IMR-90 (cell line): ENCODE measurements around the gene GPATCH2L.

Experiments used
- CEBPB ChIP-seq: IDR thresholded peaks from 2 replicates; pipeline ENCODE4 v1.6.1; 2012; ENCODE audit warnings: low read depth, low read length, improper control_type of control experiment
- CHD1 ChIP-seq: IDR thresholded peaks from 2 replicates; pipeline ENCODE4 v1.6.1; 2012; ENCODE audit warnings: low read depth, low read length, improper control_type of control experiment
- FOS ChIP-seq: fragments of 150-350 bp; IDR thresholded peaks from 2 replicates; pipeline ENCODE4 v1.6.1; 2016; ENCODE audit warnings: low read depth, low read length
- MAFK ChIP-seq: IDR thresholded peaks from 2 replicates; pipeline ENCODE4 v1.6.1; 2012; ENCODE audit warnings: low read depth, low read length, improper control_type of control experiment
- MAZ ChIP-seq: IDR thresholded peaks from 2 replicates; pipeline ENCODE4 v1.6.1; 2012; ENCODE audit warnings: low read depth, mild to moderate bottlenecking, low read length, improper control_type of control experiment, moderate library complexity, borderline replicate concordance
- MXI1 ChIP-seq: IDR thresholded peaks from 2 replicates; pipeline ENCODE4 v1.6.1; 2012; ENCODE audit warnings: low read depth, mild to moderate bottlenecking, low read length, moderate library complexity, borderline replicate concordance
- NFE2L2 ChIP-seq: fragments of 150-350 bp; IDR thresholded peaks from 2 replicates; pipeline ENCODE4 v1.6.1; 2016; ENCODE audit warnings: low read depth, mild to moderate bottlenecking, low read length
- POLR2A ChIP-seq: IDR thresholded peaks from 2 replicates; pipeline ENCODE4 v1.6.1; 2012; ENCODE audit warnings: mild to moderate bottlenecking, low read depth, low read length
- RAD21 ChIP-seq: IDR thresholded peaks from 2 replicates; pipeline ENCODE4 v1.6.1; 2012; ENCODE audit warnings: low read length, improper control_type of control experiment
- RCOR1 ChIP-seq: IDR thresholded peaks from 2 replicates; pipeline ENCODE4 v1.6.1; 2012; ENCODE audit warnings: mild to moderate bottlenecking, low read length, improper control_type of control experiment; ENCODE audit not compliant: insufficient replicate concordance
- RFX5 ChIP-seq: IDR thresholded peaks from 2 replicates; pipeline ENCODE4 v1.8.0; 2012; ENCODE audit warnings: low read depth, mild to moderate bottlenecking, low read length, moderate library complexity
- SMC3 ChIP-seq: fragments of 150-350 bp; IDR thresholded peaks from 2 replicates; pipeline ENCODE4 v1.6.1; 2016; ENCODE audit warnings: low read depth, mild to moderate bottlenecking, antibody characterized with exemption, low read length, moderate library complexity
- TF ChIP-seq, protein P1 (sequence below): conservative IDR thresholded peaks from 2 replicates; pipeline ENCODE4 v1.5.1; 2012; ENCODE audit warnings: mild to moderate bottlenecking, low read depth, low read length, improper control_type of control experiment
- TF ChIP-seq, protein P2 (sequence below): fragments of 150-350 bp; IDR thresholded peaks from 2 replicates; pipeline ENCODE4 v1.6.1; 2017; ENCODE audit warnings: mild to moderate bottlenecking, antibody characterized with exemption, low read length, low read depth

DNA sequence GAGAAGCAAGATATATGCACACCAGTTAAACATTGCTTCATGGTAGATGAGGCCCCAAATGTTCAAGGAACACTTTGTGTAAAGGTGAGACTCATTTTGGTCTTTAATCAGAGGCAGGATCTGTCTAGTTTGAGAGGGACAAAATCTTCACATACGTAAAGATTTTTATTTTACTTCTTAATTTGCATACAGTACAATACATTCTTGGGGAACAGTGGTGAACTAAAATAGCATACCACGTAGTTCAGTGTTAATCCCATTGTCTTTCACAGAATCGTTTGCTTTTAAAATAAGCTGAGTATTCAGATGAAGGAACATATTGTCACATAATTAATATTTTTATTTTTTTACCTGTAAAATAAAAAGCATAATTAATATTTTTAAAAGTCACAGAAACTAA lies 43.3 kb downstream of the GPATCH2L start:
- no peak for TF ChIP-seq POLR2A
- TF ChIP-seq, protein P1, sequence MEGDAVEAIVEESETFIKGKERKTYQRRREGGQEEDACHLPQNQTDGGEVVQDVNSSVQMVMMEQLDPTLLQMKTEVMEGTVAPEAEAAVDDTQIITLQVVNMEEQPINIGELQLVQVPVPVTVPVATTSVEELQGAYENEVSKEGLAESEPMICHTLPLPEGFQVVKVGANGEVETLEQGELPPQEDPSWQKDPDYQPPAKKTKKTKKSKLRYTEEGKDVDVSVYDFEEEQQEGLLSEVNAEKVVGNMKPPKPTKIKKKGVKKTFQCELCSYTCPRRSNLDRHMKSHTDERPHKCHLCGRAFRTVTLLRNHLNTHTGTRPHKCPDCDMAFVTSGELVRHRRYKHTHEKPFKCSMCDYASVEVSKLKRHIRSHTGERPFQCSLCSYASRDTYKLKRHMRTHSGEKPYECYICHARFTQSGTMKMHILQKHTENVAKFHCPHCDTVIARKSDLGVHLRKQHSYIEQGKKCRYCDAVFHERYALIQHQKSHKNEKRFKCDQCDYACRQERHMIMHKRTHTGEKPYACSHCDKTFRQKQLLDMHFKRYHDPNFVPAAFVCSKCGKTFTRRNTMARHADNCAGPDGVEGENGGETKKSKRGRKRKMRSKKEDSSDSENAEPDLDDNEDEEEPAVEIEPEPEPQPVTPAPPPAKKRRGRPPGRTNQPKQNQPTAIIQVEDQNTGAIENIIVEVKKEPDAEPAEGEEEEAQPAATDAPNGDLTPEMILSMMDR = no peak
- TF ChIP-seq, protein P2, sequence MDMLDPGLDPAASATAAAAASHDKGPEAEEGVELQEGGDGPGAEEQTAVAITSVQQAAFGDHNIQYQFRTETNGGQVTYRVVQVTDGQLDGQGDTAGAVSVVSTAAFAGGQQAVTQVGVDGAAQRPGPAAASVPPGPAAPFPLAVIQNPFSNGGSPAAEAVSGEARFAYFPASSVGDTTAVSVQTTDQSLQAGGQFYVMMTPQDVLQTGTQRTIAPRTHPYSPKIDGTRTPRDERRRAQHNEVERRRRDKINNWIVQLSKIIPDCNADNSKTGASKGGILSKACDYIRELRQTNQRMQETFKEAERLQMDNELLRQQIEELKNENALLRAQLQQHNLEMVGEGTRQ = no peak
- no peak for TF ChIP-seq MAZ
- TF ChIP-seq RFX5 = no peak
- no peak for TF ChIP-seq RAD21
- TF ChIP-seq FOS = no peak
- TF ChIP-seq SMC3 = no peak
- no peak for TF ChIP-seq MAFK
- TF ChIP-seq CHD1 = no peak
- TF ChIP-seq MXI1 = no peak
- no peak for TF ChIP-seq CEBPB
- TF ChIP-seq RCOR1 = no peak
- TF ChIP-seq NFE2L2 = no peak
